ENCODE results near the gene JMJD8.

- TF ChIP-seq, protein P1, sequence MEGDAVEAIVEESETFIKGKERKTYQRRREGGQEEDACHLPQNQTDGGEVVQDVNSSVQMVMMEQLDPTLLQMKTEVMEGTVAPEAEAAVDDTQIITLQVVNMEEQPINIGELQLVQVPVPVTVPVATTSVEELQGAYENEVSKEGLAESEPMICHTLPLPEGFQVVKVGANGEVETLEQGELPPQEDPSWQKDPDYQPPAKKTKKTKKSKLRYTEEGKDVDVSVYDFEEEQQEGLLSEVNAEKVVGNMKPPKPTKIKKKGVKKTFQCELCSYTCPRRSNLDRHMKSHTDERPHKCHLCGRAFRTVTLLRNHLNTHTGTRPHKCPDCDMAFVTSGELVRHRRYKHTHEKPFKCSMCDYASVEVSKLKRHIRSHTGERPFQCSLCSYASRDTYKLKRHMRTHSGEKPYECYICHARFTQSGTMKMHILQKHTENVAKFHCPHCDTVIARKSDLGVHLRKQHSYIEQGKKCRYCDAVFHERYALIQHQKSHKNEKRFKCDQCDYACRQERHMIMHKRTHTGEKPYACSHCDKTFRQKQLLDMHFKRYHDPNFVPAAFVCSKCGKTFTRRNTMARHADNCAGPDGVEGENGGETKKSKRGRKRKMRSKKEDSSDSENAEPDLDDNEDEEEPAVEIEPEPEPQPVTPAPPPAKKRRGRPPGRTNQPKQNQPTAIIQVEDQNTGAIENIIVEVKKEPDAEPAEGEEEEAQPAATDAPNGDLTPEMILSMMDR (IDR thresholded peaks at IDR 0.05): no peak
- TF ChIP-seq POLR2A (IDR thresholded peaks at IDR 0.05; ENCODE audit: low read depth) (no peak), POLR2AphosphoS5 (IDR thresholded peaks at IDR 0.05) (no peak), EP300 (IDR thresholded peaks at IDR 0.05) (no peak)
Observed at GRCh38 chr16:725041-725376, 40.9 kb upstream of the JMJD8 start.

Measured in esophagus muscularis mucosa (tissue), 4 donors.